KBM-7 (cell line): ENCODE results near the gene HOXB4.
A peak's percentile ranks its signal among the peaks of the same experiment; 100 is the strongest.

Experiments used
- DNase-seq: peaks from one replicate; pipeline ENCODE4 v3.0.0-alpha.2; 2015
- in situ Hi-C: fragments of 300-500 bp; cut with MboI; formaldehyde crosslinking; loops from 2 replicates; pipeline ENCODE4 v1.14.3; 2020; ENCODE audit warnings: low sequenced_read_pairs, low pct_unique_long_range_greater_than_20kb, mixed read lengths

The HOXB4 gene

GRCh38 chr17:48603959-48604769 lies 26.0 kb upstream of the HOXB4 start:
- in situ Hi-C loops: no loop called here
- DNase-seq: no peak

GRCh38 chr17:48601539-48602425 lies 23.6 kb upstream of the HOXB4 start:
- DNase-seq: no peak
- in situ Hi-C loops: no loop called here

- DNase-seq: no peak
- in situ Hi-C loops: no loop called here
Measured at GRCh38 chr17:48601207-48601538, 23.0 kb upstream of the HOXB4 start.

- in situ Hi-C loops: no loop called here
- DNase-seq: no peak
Measured at GRCh38 chr17:48600244-48601098, 22.3 kb upstream of the HOXB4 start.

- in situ Hi-C loops: no loop called here
- DNase-seq: no peak
Measured at GRCh38 chr17:48599354-48599753, 21.2 kb upstream of the HOXB4 start.

GRCh38 chr17:48598736-48599135 lies 20.6 kb upstream of the HOXB4 start:
- in situ Hi-C loops: no loop called here
- peak; percentile 42 for DNase-seq

GRCh38 chr17:48597778-48598631 lies 19.9 kb upstream of the HOXB4 start:
- peak; percentile 62 for DNase-seq
- in situ Hi-C loops: no loop called here

GRCh38 chr17:48597528-48597777 lies 19.3 kb upstream of the HOXB4 start:
- no peak for DNase-seq

GRCh38 chr17:48596735-48597527 lies 18.8 kb upstream of the HOXB4 start:
- no peak for DNase-seq

More at GRCh38 chr17:48597528-48597777, 19.3 kb upstream of the HOXB4 start:
- in situ Hi-C loops: no loop called here

GRCh38 chr17:48596000-48596734 lies 18.0 kb upstream of the HOXB4 start:
- no peak for DNase-seq
- in situ Hi-C loops: no loop called here

More at GRCh38 chr17:48596735-48597527, 18.8 kb upstream of the HOXB4 start:
- in situ Hi-C loops: no loop called here

GRCh38 chr17:48595278-48595999 lies 17.3 kb upstream of the HOXB4 start:
- DNase-seq: no peak
- in situ Hi-C loops: no loop called here

- DNase-seq: no peak
- in situ Hi-C loops: no loop called here
Measured at GRCh38 chr17:48594538-48595277, 16.6 kb upstream of the HOXB4 start.

- in situ Hi-C loops: no loop called here
- peak; percentile 92 for DNase-seq
Measured at GRCh38 chr17:48593840-48594537, 15.8 kb upstream of the HOXB4 start.

GRCh38 chr17:48593126-48593829 lies 15.1 kb upstream of the HOXB4 start, which contains the start of gene HOXB5:
Gene HOXB5 (minus strand): TSS chr17:48593779. CDS start chr17:48593682, 97 bp downstream.
- peak; percentile 47 for DNase-seq
- in situ Hi-C loops: no loop called here

GRCh38 chr17:48592577-48592976 lies 14.4 kb upstream of the HOXB4 start:
- in situ Hi-C loops: no loop called here
- DNase-seq: no peak
